GM23338 (cell line): ENCODE measurements around the gene ZBTB12. TPM values are rescaled to one million over a fixed set of nuclear protein-coding genes. Genes with fewer than 3 reads are reported as not detected.

Source experiments
- ATAC-seq: fragments of 200-7000 bp; cut with Tn5 transposase; 3 replicates; pipeline ENCODE4 v1.9.1; 2020
- DNase-seq: peaks from one replicate; pipeline ENCODE4 v3.0.0-alpha.2; 2015; ENCODE audit warnings: low spot score
- H2AFZ ChIP-seq: fragments of 200-600 bp; sonication (generic); 2 replicates; pipeline ENCODE4 v1.8.0; 2016; ENCODE audit warnings: antibody characterized with exemption, mild to moderate bottlenecking, moderate library complexity
- H3F3A ChIP-seq: fragments of 200-600 bp; sonication (generic); replicated peaks from 2 replicates; pipeline ENCODE4 v1.8.0; 2017; ENCODE audit warnings: antibody characterized with exemption, mixed run types, low read depth
- H3K27ac ChIP-seq: fragments of 200-600 bp; sonication (generic); 2 replicates; pipeline ENCODE4 v1.6.1; 2016; ENCODE audit warnings: low read depth
- H3K27me3 ChIP-seq: fragments of 200-600 bp; sonication (generic); 2 replicates; pipeline ENCODE4 v1.8.0; 2016; ENCODE audit warnings: mild to moderate bottlenecking, mixed run types, moderate library complexity; ENCODE audit not compliant: insufficient read depth
- H3K36me3 ChIP-seq: fragments of 200-600 bp; sonication (generic); 2 replicates; pipeline ENCODE4 v1.8.0; 2016; ENCODE audit warnings: mild to moderate bottlenecking; ENCODE audit not compliant: insufficient read depth
- H3K4me1 ChIP-seq: fragments of 200-600 bp; sonication (generic); 2 replicates; pipeline ENCODE4 v1.8.0; 2016; ENCODE audit warnings: mild to moderate bottlenecking, moderate library complexity; ENCODE audit not compliant: insufficient read depth
- H3K4me2 ChIP-seq: fragments of 200-600 bp; sonication (generic); 2 replicates; pipeline ENCODE4 v1.7.1; 2017; ENCODE audit warnings: mixed run types
- H3K4me3 ChIP-seq: fragments of 200-600 bp; sonication (generic); 2 replicates; pipeline ENCODE4 v1.6.1; 2016; ENCODE audit warnings: mixed run types
- H3K79me2 ChIP-seq: fragments of 200-600 bp; sonication (generic); replicated peaks from 2 replicates; pipeline ENCODE4 v1.8.0; 2017; ENCODE audit warnings: mild to moderate bottlenecking; ENCODE audit not compliant: insufficient read depth
- H3K9me2 ChIP-seq: fragments of 200-600 bp; sonication (generic); 2 replicates; pipeline ENCODE4 v1.8.0; 2017; ENCODE audit not compliant: insufficient read depth
- H4K20me1 ChIP-seq: fragments of 200-600 bp; sonication (generic); replicated peaks from 2 replicates; pipeline ENCODE4 v1.8.0; 2017; ENCODE audit warnings: mild to moderate bottlenecking; ENCODE audit not compliant: insufficient read depth
- H3K27ac Mint-ChIP-seq: 2 replicates; pipeline ENCODE4 v1.8.0; 2020; ENCODE audit warnings: inconsistent platforms, mild to moderate bottlenecking, moderate library complexity, mixed read lengths
- H3K27me3 Mint-ChIP-seq: 3 replicates; pipeline ENCODE4 v1.8.0; 2022; ENCODE audit warnings: low read depth, mild to moderate bottlenecking, moderate library complexity, mixed read lengths, inconsistent platforms; ENCODE audit not compliant: insufficient read depth, poor library complexity
- H3K36me3 Mint-ChIP-seq: 3 replicates; pipeline ENCODE4 v1.8.0; 2021; ENCODE audit warnings: low read depth, mild to moderate bottlenecking, inconsistent platforms, moderate library complexity, mixed read lengths
- H3K4me1 Mint-ChIP-seq: 3 replicates; pipeline ENCODE4 v1.8.0; 2020; ENCODE audit warnings: mild to moderate bottlenecking, inconsistent platforms, mixed read lengths
- H3K4me3 Mint-ChIP-seq: 3 replicates; pipeline ENCODE4 v1.8.0; 2021; ENCODE audit warnings: moderate library complexity, mild to moderate bottlenecking, inconsistent platforms, mixed read lengths
- H3K9me3 Mint-ChIP-seq: 3 replicates; pipeline ENCODE4 v1.8.0; 2020; ENCODE audit warnings: moderate library complexity, mild to moderate bottlenecking, inconsistent platforms, mixed read lengths
- CREB1 ChIP-seq: fragments of 250-450 bp; sonication (Bioruptor Pico); IDR thresholded peaks from 2 replicates; pipeline ENCODE4 v1.5.0; 2020; ENCODE audit warnings: low read depth, mild to moderate bottlenecking, moderate library complexity
- EZH2 ChIP-seq: fragments of 200-600 bp; sonication (generic); IDR thresholded peaks from one replicate; pipeline ENCODE4 v1.8.0; 2017; ENCODE audit warnings: antibody characterized with exemption, mild to moderate bottlenecking, low read depth; ENCODE audit not compliant: unreplicated experiment
- EZH2phosphoT487 ChIP-seq: fragments of 200-600 bp; sonication (generic); IDR thresholded peaks from one replicate; pipeline ENCODE4 v1.8.1; 2018; ENCODE audit warnings: antibody characterized with exemption; ENCODE audit not compliant: unreplicated experiment
- JUNB ChIP-seq: IDR thresholded peaks from one replicate; pipeline ENCODE4 v1.6.1; 2016; ENCODE audit warnings: antibody characterized with exemption; ENCODE audit not compliant: unreplicated experiment
- NANOG ChIP-seq: IDR thresholded peaks from 2 replicates; pipeline ENCODE4 v1.6.1; 2016; ENCODE audit warnings: antibody characterized with exemption, borderline replicate concordance
- POLR2AphosphoS5 ChIP-seq: IDR thresholded peaks from 2 replicates; pipeline ENCODE4 v1.6.1; 2016; ENCODE audit warnings: antibody characterized with exemption, low read depth
- STAT1 ChIP-seq: IDR thresholded peaks from one replicate; pipeline ENCODE4 v1.6.1; 2016; ENCODE audit warnings: antibody characterized with exemption; ENCODE audit not compliant: unreplicated experiment
- ZNF114 ChIP-seq: fragments of 250-450 bp; sonication (Bioruptor Pico); IDR thresholded peaks from 2 replicates; pipeline ENCODE4 v1.5.0; 2020; ENCODE audit warnings: mild to moderate bottlenecking, moderate library complexity
- ZNF331 ChIP-seq: fragments of 250-450 bp; sonication (Bioruptor Pico); IDR thresholded peaks from 2 replicates; pipeline ENCODE4 v1.5.0; 2020; ENCODE audit warnings: low read depth, mild to moderate bottlenecking, moderate library complexity
- polyA plus RNA-seq: library from polyadenylated mRNA; unstranded; fragments of >200 nt; fragmentation: Nextera tagmentation; extraction: Ambion mirVana; gene quantifications from 2 replicates; pipeline ENCODE4 v1.2.1, GENCODE V29; 2016
- total RNA-seq: library from RNA; depleted of rRNA; stranded (reverse); fragments of >200 nt; shearing (Covaris generic); gene quantifications from 2 replicates; pipeline ENCODE4 v1.2.3, GENCODE V29; 2014
- TF ChIP-seq, protein P1 (sequence below): IDR thresholded peaks from one replicate; pipeline ENCODE4 v1.6.1; 2018; ENCODE audit warnings: antibody characterized with exemption; ENCODE audit not compliant: unreplicated experiment
- TF ChIP-seq, protein P2 (sequence below), 2 experiments: fragments of 200-600 bp in 1 of 2; sonication (generic) in 1 of 2; conservative IDR thresholded peaks; 2 replicates each; pipeline versions ENCODE4 v1.5.1 to v1.6.1; 2016 to 2017; ENCODE audit warnings: antibody characterized with exemption in 2 of 2, low read depth in 2 of 2, mild to moderate bottlenecking in 2 of 2, moderate library complexity in 1 of 2
- TF ChIP-seq, protein P3 (sequence below): fragments of 250-450 bp; sonication (Bioruptor Pico); IDR thresholded peaks from 2 replicates; pipeline ENCODE4 v1.5.0; 2020; ENCODE audit warnings: mild to moderate bottlenecking, moderate library complexity
- TF ChIP-seq, protein P4 (sequence below): IDR thresholded peaks from 2 replicates; pipeline ENCODE4 v1.6.1; 2016; ENCODE audit warnings: antibody characterized with exemption

The ZBTB12 gene
- total and polyA plus RNA-seq, 2 experiments from 2014 or later = 0.18 to 14.4 TPM

DNA sequence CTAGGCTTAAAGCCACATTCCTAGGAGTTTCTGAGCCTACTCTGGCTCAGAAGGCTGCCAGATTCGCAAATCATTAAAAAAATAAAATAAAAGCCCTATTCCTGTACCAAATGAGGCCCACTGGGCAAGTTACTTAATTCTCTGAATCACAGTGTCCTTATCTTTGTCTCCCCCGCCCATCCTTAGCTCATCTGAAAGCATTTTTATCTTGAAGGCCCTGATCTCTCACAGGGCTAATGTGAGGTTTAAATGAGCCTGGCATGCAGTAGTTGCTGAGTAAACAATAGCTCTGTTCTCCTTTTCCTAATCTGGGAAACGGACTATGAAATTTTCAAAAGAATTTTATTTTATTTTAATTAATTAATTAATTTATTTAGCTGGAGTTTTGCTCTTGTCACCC is 2.1 kb upstream of the ZBTB12 start:
- H3K4me2 ChIP-seq = no peak overlapping the region
- Mint-ChIP-seq H3K4me3 (no peak overlapping the region), H3K4me1 (peaks cover 28% of the 10 kb centered on the region), H3K36me3 (peaks cover 15% of the 10 kb centered on the region), H3K27me3 (peaks cover 16% of the 10 kb centered on the region), H3K9me3 (no peaks in the 10 kb centered on the region), H3K27ac (no peak overlapping the region)
- no peak overlapping the region for H3K4me3 ChIP-seq
- H4K20me1 ChIP-seq = no peaks in the 10 kb centered on the region
- H3K27ac ChIP-seq = no peak overlapping the region
- peaks cover 7% of the 10 kb centered on the region; the same call in 1 of the 2 replicates for H3F3A ChIP-seq
- TF ChIP-seq, protein P1, sequence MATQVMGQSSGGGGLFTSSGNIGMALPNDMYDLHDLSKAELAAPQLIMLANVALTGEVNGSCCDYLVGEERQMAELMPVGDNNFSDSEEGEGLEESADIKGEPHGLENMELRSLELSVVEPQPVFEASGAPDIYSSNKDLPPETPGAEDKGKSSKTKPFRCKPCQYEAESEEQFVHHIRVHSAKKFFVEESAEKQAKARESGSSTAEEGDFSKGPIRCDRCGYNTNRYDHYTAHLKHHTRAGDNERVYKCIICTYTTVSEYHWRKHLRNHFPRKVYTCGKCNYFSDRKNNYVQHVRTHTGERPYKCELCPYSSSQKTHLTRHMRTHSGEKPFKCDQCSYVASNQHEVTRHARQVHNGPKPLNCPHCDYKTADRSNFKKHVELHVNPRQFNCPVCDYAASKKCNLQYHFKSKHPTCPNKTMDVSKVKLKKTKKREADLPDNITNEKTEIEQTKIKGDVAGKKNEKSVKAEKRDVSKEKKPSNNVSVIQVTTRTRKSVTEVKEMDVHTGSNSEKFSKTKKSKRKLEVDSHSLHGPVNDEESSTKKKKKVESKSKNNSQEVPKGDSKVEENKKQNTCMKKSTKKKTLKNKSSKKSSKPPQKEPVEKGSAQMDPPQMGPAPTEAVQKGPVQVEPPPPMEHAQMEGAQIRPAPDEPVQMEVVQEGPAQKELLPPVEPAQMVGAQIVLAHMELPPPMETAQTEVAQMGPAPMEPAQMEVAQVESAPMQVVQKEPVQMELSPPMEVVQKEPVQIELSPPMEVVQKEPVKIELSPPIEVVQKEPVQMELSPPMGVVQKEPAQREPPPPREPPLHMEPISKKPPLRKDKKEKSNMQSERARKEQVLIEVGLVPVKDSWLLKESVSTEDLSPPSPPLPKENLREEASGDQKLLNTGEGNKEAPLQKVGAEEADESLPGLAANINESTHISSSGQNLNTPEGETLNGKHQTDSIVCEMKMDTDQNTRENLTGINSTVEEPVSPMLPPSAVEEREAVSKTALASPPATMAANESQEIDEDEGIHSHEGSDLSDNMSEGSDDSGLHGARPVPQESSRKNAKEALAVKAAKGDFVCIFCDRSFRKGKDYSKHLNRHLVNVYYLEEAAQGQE = no peak
- no peak for TF ChIP-seq NANOG
- TF ChIP-seq EZH2phosphoT487 = no peak
- TF ChIP-seq, protein P2, sequence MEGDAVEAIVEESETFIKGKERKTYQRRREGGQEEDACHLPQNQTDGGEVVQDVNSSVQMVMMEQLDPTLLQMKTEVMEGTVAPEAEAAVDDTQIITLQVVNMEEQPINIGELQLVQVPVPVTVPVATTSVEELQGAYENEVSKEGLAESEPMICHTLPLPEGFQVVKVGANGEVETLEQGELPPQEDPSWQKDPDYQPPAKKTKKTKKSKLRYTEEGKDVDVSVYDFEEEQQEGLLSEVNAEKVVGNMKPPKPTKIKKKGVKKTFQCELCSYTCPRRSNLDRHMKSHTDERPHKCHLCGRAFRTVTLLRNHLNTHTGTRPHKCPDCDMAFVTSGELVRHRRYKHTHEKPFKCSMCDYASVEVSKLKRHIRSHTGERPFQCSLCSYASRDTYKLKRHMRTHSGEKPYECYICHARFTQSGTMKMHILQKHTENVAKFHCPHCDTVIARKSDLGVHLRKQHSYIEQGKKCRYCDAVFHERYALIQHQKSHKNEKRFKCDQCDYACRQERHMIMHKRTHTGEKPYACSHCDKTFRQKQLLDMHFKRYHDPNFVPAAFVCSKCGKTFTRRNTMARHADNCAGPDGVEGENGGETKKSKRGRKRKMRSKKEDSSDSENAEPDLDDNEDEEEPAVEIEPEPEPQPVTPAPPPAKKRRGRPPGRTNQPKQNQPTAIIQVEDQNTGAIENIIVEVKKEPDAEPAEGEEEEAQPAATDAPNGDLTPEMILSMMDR (conservative IDR thresholded peaks at IDR 0.05; ENCODE audit: low read depth in 2 of 2) = no peak
- no peak for TF ChIP-seq STAT1
- TF ChIP-seq, protein P3, sequence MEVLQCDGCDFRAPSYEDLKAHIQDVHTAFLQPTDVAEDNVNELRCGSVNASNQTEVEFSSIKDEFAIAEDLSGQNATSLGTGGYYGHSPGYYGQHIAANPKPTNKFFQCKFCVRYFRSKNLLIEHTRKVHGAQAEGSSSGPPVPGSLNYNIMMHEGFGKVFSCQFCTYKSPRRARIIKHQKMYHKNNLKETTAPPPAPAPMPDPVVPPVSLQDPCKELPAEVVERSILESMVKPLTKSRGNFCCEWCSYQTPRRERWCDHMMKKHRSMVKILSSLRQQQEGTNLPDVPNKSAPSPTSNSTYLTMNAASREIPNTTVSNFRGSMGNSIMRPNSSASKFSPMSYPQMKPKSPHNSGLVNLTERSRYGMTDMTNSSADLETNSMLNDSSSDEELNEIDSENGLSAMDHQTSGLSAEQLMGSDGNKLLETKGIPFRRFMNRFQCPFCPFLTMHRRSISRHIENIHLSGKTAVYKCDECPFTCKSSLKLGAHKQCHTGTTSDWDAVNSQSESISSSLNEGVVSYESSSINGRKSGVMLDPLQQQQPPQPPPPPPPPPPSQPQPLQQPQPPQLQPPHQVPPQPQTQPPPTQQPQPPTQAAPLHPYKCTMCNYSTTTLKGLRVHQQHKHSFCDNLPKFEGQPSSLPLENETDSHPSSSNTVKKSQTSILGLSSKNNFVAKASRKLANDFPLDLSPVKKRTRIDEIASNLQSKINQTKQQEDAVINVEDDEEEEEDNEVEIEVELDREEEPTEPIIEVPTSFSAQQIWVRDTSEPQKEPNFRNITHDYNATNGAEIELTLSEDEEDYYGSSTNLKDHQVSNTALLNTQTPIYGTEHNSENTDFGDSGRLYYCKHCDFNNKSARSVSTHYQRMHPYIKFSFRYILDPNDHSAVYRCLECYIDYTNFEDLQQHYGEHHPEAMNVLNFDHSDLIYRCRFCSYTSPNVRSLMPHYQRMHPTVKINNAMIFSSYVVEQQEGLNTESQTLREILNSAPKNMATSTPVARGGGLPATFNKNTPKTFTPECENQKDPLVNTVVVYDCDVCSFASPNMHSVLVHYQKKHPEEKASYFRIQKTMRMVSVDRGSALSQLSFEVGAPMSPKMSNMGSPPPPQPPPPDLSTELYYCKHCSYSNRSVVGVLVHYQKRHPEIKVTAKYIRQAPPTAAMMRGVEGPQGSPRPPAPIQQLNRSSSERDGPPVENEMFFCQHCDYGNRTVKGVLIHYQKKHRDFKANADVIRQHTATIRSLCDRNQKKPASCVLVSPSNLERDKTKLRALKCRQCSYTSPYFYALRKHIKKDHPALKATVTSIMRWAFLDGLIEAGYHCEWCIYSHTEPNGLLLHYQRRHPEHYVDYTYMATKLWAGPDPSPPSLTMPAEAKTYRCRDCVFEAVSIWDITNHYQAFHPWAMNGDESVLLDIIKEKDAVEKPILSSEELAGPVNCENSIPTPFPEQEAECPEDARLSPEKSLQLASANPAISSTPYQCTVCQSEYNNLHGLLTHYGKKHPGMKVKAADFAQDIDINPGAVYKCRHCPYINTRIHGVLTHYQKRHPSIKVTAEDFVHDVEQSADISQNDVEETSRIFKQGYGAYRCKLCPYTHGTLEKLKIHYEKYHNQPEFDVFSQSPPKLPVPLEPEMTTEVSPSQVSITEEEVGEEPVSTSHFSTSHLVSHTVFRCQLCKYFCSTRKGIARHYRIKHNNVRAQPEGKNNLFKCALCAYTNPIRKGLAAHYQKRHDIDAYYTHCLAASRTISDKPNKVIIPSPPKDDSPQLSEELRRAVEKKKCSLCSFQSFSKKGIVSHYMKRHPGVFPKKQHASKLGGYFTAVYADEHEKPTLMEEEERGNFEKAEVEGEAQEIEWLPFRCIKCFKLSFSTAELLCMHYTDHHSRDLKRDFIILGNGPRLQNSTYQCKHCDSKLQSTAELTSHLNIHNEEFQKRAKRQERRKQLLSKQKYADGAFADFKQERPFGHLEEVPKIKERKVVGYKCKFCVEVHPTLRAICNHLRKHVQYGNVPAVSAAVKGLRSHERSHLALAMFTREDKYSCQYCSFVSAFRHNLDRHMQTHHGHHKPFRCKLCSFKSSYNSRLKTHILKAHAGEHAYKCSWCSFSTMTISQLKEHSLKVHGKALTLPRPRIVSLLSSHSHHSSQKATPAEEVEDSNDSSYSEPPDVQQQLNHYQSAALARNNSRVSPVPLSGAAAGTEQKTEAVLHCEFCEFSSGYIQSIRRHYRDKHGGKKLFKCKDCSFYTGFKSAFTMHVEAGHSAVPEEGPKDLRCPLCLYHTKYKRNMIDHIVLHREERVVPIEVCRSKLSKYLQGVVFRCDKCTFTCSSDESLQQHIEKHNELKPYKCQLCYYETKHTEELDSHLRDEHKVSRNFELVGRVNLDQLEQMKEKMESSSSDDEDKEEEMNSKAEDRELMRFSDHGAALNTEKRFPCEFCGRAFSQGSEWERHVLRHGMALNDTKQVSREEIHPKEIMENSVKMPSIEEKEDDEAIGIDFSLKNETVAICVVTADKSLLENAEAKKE (CRISPR knock-in tag) = no peak
- TF ChIP-seq, protein P4, sequence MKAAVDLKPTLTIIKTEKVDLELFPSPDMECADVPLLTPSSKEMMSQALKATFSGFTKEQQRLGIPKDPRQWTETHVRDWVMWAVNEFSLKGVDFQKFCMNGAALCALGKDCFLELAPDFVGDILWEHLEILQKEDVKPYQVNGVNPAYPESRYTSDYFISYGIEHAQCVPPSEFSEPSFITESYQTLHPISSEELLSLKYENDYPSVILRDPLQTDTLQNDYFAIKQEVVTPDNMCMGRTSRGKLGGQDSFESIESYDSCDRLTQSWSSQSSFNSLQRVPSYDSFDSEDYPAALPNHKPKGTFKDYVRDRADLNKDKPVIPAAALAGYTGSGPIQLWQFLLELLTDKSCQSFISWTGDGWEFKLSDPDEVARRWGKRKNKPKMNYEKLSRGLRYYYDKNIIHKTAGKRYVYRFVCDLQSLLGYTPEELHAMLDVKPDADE = no peak
- no peak for TF ChIP-seq POLR2AphosphoS5
- TF ChIP-seq EZH2 = no peak
- TF ChIP-seq JUNB = no peak
- no peak for TF ChIP-seq ZNF331
- no peak for TF ChIP-seq ZNF114 (CRISPR knock-in tag)
- no peak for TF ChIP-seq CREB1 (CRISPR knock-in tag)
- no peaks in the 10 kb centered on the region for H3K36me3 ChIP-seq
- DNase-seq (no peak), ATAC-seq (no peak)
- H3K27me3 ChIP-seq = no peaks in the 10 kb centered on the region
- H3K4me1 ChIP-seq = peaks cover 17% of the 10 kb centered on the region
- no peaks in the 10 kb centered on the region for H3K9me2 ChIP-seq
- no peak overlapping the region for H2AFZ ChIP-seq
- no peaks in the 10 kb centered on the region for H3K79me2 ChIP-seq
